Stimulated activated CD4-positive, alpha-beta T cell treated with anti-CD3 and anti-CD28 coated beads, TNF-alpha, amount 100 ng/mL, for 4 hours (primary cell): Measurements from ENCODE around the gene C17orf114.

ENCODE experiments used
- DNase-seq, 3 experiments: peaks; one replicate each; pipeline ENCODE4 v3.0.0-alpha.2; 2020; ENCODE audit warnings: low read depth in 3 of 3

C17orf114 gene

DNA sequence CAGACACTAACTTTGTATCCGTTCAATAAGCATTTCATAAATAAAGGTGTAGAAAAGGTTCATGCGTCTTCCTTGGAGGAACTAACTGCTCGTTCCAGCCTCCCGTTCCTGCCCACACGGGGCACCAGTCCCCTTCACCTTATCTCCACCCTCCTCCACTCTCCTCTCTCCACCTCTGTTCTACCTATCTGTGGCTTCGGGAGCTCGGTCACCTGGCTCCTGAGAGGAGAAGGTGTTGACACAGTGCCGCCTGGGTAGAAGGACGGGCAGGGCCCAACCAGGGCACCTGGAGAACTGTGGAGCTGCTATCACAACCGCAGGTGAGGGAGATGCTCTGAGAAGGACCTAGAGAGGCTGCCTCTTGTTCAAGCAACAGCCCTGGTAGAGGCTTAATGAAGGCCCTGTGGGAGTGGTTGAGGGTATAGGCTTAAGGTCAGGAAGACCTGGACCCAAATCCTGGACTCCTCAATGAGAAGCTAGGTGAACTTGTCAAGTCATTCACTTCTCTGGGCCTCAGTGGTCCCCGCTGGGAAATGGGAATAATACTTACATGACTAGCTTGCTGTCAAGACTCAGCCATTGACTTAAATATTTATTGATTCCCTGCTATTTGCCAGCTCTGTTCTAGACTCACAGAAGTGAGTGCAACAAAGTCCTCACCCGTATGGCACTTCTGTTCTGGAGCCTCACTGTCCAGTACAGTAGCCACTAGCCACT, 21.4 kb upstream of the C17orf114 start:
- no peak for DNase-seq

DNA sequence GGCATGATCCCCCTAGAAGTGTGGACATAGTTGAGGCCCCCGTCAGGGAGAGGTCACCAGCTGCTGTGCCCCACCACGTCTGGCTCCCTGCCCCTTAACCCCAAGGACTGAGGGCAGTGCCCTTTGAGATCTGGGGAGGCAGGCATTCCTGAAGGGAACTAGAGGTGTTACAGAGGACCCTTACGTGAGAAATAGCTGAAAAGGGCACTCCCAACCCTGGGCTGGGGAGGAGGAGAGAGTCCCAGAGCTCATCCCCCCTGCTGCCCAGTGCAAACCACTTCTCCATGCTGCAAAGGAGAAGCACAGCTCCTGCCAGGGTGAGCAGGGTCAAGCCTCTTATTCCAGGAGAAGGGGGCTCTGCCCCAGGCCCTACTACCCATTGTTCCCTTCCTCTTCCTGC, 20.7 kb upstream of the C17orf114 start:
- DNase-seq = no peak

DNA sequence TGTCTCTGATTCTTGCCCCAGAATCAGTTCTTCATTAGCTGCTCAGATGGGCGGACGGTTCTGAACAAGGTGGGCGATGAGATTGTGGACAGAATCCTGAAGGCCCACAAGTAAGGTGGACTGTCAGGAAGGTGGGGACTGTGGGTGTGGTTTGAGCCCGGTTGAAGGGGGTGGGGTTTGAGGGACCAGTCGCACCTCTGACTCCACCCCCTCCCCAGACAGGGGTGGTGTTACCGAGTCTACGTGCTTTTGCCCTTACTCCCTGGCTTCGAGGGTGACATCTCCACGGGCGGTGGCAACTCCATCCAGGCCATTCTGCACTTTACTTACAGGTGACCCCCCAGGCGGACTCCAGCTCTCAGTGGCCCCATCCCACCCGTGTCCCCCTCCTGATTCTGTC, 16.1 kb upstream of the C17orf114 start:
- DNase-seq = no peak

DNA sequence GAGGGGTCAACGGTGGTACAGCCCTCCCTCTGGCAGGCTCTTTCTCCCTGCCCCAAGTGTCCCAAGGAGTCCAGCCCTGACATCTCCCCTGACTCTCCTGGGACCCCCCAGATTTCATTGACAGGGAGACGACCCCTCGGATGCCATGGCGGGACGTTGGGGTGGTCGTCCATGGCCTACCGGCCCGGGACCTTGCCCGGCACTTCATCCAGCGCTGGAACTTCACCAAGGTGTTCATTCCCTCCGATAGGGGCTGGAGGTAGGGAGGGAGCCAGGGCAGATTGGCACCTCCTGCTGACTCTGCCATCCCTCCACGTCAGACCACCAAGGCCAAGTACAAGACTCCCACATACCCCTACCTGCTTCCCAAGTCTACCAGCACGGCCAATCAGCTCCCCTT, 14.7 kb upstream of the C17orf114 start:
- no peak for DNase-seq

- no peak for DNase-seq
These were observed 13.0 kb upstream of the C17orf114 start for GRCh38 chr17:4815043-4815675.

DNA sequence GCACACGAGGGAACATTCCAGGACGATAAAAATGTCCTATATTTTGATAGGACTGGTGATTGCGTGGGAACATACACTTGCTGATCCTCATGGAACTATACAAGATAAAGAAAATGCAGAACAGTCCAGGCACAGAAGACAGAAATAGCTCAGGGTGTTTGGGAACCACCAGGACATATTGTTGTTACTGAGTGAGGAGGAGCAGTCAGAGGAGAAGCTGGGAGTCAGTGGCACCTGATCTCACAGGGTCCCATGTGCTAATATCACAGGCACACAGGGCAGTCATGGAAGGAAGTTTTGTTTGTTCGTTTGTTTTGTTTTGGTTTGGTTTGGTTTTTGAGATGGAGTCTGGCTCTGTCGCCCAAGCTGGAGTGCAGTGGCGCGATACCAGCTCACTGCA, 10.6 kb upstream of the C17orf114 start:
- no peak for DNase-seq

DNA sequence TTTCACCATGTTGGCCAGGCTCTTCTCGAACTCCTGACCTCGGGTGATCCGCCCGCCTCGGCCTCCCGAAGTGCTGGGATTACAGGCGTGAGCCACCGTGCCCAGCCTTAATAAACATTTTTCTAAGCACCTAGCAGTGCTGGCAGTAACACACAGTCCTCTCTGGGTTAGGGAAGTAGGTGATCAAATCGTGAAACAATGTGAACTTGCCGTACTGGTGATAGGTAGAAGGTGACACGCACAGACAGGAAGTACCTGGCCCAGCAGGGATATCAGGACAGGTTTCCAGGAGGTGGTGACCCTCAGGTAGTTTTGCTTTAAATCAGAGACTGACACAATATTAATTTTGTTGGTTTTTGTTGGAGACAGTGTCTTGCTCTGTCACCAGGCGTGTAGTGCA, 9.3 kb upstream of the C17orf114 start:
- DNase-seq = no peak

- no peak for DNase-seq
These were observed 8.7 kb upstream of the C17orf114 start for GRCh38 chr17:4810696-4811290.

DNA sequence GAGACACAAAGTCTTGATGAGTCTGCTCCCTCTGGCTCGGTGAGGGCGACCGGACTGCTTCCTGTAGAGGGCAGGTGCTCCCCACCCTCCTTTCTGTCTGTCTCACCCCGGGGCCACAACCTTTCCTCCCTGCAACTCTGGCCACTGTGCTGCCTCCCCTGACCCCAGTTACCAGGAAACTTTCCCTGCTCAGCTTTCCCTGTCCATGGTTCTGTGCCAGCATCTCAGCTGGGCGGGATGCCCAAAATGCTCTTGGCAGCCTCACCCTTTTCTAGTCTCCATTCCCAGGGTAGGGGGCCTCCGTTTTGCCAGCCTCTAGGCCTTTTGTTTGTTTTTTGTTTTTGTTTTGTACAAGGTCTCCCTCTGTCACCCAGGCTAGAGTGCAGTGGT, 6.2 kb upstream of the C17orf114 start:
- DNase-seq = no peak

DNA sequence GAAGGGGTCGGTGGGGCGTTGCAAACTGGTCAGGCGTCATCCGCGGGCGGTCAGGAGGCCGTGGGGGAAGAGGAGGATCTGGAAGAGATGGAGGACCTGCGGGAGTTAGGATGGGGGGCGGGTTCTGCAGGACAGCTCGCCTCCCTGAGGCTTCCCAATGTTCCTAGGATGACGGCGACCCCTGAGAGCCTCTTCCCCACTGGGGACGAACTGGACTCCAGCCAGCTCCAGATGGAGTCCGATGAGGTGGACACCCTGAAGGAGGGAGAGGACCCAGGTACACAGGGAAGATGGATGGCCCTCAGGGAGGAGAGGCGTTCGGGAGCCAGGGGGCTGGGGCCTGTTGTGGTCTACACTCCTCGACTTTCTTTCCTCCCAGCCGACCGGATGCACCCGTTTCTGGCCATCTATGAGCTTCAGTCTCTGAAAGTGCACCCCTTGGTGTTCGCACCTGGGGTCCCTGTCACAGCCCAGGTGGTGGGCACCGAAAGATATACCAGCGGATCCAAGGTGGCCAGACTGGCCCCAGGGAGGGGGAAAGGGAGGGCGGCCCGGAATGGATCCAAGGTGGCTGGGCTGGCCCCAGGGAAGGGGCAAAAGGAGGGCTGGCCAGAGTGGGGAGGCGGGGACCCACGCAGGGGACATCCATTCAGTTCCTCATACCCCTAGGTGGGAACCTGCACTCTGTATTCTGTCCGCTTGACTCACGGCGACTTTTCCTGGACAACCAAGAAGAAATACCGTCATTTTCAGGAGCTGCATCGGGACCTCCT, 5.7 kb upstream of the C17orf114 start:
- no peak for DNase-seq

DNA sequence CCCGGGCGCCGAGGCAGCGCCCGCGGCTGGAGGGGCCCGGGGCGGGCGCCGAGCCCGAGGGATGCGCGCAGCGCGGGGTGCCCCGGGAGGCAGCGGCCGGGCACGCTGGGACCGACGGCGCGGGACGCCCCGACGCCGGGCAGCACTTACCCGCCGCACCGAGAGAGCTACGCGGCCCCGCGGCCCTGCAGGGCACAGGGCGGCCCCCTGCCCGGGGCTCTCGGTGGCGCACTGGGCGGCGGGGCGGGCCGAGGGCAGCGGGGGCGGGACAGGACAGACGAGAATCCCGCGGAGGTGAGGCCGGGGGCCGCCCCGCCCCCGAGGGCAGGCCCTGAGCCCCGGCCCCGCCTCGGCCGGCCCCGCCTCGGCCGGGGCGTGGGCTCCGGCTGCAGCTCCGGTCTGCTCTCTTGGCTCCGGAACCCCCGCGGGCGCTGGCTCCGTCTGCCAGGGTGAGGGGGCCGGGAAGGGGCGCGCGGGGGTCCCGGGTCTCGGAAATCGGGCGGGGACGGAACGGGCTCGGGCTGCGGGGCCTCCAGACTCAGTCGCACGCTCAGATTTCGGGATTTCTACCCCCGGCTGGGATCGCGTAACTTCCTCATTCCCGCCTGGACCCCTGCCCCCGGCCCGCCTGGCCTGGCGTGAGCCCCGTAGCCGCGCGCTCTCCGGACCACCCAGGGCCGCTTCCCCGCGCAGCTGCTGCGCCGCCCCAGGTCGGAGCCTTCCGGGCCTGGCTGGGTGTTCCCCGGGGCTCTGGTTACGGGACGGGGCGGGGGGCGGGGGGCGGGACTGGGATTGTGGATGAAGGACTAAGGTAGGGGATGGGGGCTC, 4.9 kb upstream of the C17orf114 start, which contains the start of gene PLD2:
Gene PLD2 (plus strand): TSS at position 376 of the 828 bp plus-strand sequence. CDS start 621 bp downstream, outside the sequence.
- DNase-seq = peak; percentile 66 to 77 (median 74)

- DNase-seq = no peak
These were observed 4.3 kb upstream of the C17orf114 start for GRCh38 chr17:4806456-4806776.

DNA sequence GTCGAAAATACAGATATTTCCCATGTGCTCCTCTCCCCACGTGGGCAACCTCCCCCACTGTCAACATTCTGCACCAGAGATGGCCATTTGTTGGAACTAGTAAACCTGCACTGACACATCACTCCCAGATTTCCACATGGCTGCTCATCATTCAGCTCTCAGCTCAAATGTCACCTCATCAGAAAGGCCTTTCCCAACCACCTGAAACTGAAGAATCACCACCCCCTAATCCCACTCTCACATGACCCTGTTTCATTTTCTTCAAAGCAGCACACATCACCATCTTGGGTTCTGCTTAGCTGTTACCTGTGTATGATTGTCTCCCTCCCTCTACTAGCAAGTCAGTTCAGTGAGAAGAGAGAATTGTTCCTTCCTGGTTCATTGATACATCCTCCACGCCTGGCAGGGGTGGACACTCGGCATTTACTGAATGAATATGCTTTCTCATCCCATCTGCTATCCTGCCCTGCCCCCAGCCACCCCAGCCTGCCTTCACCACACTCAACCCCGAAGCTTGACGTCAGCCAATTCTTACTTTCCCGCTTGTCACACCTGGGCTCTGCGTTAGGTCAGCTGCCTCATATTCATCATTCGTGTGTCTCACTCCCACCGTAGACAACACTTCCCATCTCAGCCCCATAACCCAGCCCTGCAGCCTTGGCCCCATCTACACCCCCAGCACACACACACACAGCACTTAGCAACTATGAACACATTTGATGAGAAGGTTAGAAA, 1.5 kb downstream of the C17orf114 start:
- no peak for DNase-seq

DNA sequence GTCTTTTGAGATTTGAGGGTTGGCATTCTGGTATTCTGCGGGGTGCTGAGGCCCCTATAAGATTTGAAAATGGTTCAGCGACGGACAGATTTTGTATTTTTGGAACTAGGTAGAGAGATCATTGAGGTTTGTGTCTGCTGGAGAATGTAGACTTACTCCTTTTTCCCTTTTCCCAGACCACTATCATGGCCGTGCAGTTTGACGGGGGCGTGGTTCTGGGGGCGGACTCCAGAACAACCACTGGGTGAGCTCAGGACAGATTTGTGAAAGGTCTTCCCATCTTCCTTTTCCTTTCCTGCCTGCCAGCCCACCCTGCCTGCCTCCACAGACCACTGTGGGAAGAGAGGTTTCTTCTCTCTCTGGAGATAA, 5.6 kb downstream of the C17orf114 start:
- no peak for DNase-seq

DNA sequence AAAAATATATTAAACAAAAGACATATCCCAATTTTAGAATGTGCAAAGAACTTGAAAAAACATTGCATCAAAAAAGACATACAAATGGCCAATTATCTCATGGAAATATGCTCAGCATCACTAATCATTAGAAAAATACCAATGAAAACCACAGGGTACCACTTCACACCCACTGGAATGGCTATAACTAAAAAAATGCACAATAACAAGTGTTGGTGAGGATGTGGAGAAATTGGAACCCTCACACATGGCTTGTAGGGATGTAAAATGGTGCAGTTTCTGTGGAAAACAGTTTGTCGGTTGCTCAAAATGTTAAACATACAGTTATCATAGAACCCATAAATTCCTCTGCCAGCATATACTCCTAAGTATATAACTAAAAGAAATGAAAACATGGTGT, 7.0 kb downstream of the C17orf114 start:
- no peak for DNase-seq

DNA sequence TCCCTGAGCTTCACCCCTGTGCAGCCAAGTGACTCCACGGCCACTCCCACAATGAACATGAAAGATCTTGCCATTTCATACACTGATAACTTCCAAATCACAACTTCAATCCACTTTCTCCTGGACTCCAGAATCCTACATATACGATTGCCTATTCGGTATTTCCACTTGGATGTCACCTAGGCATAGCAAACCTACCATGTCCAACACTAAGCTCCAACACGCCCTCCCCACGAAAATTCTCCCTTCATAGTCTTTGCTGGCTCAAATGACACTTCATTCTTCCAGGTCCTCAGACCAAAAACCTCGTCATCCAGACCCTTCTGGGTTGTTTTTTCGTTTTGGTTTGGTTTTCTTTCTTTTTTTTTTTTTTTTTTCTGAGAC, 11.4 kb downstream of the C17orf114 start:
- DNase-seq = no peak

GRCh38 chr17:4789951-4790704, 12.0 kb downstream of the C17orf114 start:
- peak; percentile 54 to 62 (median 57) for DNase-seq

DNA sequence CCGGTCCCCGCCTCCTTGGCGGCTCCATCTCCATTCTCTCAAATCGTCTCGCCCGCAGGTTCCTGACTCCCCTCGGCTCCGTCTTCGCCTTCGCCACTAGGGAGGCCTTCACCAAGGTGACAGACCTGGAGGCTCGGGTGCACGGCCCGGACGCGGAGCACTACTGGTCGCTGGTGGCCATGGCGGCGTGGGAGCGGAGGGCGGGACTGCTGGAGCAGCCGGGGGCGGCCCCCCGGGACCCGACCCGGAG, 12.5 kb downstream of the C17orf114 start:
- peak in 1 of 3 experiments; percentile 27 for DNase-seq

DNA sequence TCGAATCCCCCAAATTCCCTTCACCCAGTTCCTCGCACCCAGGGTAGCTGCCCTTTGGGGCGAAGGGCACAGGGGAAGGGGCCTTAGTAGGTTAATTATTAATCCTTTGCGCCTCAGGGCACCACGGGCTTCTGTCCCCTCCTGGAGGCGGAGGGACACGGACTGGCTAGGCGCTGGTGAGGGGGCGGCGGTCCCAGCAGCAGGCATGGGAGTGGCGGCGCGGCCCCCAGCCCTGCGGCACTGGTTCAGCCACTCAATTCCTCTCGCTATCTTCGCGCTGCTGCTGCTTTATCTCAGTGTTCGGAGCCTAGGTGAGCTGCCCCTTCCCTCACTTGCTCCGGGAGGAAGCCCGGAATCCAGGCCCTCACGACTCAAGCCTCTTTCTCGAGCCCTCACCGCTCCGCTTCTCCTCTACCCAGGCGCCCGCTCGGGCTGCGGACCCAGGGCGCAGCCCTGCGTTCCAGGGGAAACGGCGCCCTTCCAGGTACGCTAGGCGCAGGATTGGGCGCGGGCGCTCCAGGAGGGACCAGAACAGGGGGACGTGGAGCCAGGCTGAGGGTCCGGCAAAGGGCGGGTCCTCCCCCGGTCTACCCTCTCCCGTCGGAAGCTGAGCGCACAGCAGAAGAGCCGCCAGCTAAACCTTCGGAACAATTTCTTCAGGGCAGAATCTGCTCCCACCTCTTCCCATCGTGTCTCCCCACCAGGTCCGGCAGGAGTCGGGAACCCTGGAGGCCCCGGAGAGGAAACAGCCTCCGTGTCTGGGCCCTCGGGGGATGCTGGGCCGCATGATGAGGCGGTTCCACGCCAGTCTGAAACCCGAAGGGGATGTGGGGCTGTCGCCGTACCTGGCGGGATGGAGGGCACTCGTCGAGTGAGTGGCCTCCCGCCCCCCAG, 13.1 kb downstream of the C17orf114 start, which contains the start of gene GLTPD2:
Gene GLTPD2 (plus strand): TSS at position 158 of the 894 bp plus-strand sequence. CDS start 48 bp downstream, at position 206.
- no peak for DNase-seq
